GM10847 (cell line): ENCODE data around the gene CABLES2.

ENCODE experiments used
- POLR2A ChIP-seq: IDR thresholded peaks from 2 replicates; pipeline ENCODE4 v1.6.1; 2011; ENCODE audit not compliant: insufficient read length; ENCODE audit errors: extremely low read depth

CABLES2 gene

DNA sequence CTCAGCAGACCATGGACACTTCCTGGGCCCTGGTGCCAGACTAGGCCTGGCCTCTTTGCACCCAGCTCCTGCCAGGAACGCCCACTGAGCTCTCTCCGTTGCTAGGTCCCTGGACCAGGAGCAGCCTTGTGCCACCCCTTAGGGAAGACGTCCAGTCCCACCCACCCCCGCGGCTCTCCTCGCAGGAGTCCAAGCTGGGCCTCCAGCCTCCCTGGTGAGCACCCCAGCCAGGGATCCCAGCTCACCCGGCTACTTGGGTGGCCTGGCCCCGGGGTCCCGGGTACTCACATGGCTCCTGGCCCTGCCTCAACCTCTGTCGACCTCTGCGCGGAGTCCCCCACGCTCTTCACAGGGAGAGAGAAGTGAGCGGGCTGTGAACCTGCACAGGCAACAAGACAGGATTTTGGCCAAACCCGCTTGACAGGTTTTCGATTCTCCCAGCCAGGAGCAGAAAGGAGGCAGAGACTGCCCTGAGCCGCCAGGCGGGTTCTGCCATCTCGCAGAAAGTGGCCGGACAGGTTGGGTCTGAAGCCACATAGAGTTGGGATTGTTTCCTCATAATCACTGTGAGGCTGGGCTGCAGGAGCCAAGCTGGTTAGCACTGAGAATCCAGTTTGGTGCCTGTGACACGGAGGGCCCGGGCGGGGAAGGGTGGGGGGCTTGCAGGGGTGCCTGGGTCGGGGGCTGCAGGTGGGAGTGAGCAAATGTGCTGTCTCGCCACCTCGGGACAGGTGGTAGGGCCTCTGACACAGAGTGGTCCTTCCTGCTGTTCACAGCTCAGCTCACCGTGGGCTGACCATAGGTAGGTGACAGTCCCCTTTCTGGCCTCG is 20.3 kb upstream of the CABLES2 start, which contains the start of gene RBBP8NL:
Gene RBBP8NL, minus strand, starts transcription at position 368 of the 830 bp plus-strand sequence. CDS start 7,892 bp downstream, outside the sequence.
- no peak for TF ChIP-seq POLR2A

DNA sequence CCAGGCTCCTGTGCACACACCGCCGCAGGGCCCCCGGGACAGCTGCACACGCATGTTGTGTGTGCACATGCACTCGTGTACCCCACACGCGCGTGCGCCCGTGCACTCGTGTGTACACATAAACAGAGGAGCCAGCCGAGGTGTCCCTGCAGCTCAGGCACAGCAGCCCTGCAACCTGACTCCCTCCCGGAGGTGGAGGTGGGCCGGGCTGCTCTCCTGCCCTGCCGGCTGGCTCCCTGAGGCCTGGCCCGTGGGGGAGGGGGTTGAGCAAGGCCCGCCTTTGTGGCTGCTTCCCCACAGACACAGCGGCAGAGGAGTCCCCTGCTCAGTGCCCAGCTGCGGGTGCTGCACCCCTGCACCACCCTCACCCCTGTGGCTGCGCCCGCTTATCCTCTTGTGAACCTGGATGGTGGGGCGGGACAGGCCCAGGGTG is 19.6 kb upstream of the CABLES2 start:
- no peak for TF ChIP-seq POLR2A

DNA sequence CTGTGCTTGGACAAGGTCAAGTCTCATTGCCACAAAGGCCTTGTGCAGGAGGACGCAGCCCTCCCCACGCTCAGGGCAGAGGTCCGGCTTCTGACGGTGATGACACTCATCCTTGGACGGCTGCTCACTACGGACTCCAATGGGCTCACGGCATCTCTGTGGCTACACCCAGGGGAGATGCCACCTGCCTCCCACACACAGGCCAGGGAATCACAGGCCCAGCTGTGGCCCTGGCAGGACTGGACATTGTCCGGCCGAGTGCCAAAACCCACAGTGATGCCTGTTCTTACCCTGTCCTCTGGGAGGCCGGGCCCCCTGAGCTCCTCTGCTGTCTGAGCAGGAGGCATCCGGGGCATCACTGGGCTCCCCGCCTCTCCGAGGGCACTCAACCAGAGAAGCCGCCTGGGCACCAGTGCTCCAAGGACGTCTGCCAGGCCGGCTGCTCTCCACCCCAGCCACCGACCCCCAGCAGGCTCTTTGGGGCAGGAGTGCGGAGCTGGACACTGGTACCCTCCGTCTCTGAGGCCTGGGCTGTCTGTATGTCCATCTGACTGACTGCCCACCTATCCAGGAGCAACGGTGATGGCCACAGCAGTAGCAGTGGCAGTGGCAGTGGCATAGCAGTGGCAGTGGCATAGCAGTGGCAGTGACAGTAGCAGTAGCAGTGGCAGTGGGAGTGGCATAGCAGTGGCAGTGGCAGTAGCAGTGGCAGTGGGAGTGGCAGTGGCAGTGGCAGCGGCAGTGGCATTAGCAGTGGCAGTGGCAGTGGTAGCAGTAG is 18.4 kb upstream of the CABLES2 start:
- TF ChIP-seq POLR2A = no peak

DNA sequence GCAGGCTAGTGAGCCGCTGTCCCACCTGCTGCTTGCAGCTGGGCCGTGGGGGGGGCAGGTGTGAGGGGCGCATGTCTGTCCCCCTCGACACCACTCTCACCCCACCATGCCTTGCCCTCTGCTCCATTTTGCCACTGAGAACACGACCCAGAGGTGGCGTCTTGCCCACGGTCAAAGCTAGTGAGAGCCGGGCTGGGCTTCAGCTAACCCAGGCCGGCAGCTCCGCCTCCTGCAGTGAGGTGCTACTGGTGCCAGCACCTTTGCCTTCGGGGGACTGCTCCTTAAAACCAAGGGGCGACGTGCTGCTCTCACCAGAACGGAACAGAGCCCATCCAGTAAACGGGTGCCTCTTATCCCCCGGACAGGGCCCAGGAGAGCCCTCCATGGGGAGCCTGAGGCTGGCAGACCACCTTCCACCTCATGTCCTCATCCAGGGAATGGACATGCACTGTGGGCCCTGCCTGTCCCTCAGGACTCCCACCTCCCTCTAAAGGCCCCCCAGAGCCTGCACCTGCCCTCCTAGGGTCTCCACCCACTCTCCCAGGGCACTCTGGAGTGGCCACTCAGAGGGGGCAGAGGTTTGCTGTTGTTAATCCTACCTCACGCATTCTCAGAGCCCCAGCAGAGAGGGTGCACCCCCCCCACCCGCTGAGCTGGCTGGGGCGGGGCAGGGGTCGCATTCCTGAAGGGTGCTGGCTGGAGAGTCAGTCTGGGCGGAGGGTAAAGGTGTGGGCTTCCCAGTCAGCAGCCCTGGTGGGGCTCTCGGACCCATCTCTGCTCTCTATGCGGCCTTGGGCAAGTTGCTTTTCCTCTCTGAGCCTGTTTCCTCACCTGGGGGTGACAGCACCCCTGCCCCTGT is 17.4 kb upstream of the CABLES2 start:
- TF ChIP-seq POLR2A = no peak

DNA sequence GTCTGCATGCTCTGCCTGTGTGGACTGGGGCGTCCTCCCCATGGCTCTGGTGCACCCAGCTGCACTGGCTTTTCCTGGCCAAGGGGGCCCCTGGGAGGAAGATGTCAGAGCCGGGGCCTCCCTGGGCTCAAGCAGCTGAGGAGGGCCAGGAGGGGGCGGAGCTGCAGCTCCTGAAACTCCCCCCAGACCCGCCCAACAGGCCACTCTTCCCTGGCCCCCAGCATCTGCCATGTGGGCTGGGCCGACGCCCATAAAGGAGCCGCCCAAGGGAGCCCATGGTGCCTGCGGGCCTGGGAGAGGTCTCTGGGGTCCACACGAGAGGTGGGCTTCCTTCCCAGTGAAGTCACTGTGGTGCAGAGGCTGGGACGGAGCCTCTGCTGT is 16.2 kb upstream of the CABLES2 start:
- no peak for TF ChIP-seq POLR2A

DNA sequence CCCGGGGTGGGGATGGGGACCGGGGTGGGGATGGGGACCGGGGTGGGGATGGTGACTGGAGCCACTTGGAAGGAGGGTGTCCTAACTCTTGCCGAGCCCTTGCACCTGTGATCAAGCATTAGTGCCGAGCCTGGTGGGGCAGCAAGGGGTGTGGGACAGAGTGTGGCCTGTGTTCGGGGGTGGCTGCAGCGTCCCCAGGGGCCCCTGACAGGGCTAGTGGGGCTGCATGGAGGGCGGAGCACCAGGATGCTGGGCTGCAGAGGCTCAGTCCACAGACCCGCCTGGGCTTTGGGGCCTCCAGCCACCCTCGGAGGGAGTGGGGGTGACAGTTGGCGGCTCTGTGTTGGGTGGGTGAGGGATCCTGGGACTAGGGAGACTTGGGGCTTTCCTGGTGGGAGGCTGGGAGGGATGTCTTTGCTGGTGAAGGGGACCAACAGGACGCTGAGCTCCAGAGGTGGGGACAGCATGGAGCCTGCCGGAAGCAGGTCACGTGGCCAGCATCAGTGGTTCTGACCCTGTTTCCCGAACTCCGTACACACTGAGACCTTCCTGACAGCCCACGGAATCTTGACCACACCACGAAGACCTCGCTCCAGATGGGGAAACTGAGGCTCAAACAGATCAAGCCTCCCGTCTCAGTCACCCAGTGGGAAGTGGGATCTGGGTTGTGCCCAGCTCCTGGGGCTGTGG is 15.7 kb upstream of the CABLES2 start:
- no peak for TF ChIP-seq POLR2A

DNA sequence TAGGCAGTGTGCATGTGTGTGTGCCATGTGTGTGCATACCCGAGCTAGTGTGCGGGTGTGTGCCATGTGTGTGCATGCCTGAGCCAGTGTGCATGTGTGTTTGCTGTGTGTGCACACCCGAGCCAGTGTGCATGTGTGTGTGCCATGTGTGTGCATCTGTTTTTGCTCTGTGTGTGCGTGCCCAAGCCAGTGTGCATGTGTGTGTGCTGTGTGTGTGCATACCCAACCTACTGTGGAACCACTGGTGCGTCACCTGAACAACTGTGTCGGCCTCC is 14.6 kb upstream of the CABLES2 start:
- no peak for TF ChIP-seq POLR2A

DNA sequence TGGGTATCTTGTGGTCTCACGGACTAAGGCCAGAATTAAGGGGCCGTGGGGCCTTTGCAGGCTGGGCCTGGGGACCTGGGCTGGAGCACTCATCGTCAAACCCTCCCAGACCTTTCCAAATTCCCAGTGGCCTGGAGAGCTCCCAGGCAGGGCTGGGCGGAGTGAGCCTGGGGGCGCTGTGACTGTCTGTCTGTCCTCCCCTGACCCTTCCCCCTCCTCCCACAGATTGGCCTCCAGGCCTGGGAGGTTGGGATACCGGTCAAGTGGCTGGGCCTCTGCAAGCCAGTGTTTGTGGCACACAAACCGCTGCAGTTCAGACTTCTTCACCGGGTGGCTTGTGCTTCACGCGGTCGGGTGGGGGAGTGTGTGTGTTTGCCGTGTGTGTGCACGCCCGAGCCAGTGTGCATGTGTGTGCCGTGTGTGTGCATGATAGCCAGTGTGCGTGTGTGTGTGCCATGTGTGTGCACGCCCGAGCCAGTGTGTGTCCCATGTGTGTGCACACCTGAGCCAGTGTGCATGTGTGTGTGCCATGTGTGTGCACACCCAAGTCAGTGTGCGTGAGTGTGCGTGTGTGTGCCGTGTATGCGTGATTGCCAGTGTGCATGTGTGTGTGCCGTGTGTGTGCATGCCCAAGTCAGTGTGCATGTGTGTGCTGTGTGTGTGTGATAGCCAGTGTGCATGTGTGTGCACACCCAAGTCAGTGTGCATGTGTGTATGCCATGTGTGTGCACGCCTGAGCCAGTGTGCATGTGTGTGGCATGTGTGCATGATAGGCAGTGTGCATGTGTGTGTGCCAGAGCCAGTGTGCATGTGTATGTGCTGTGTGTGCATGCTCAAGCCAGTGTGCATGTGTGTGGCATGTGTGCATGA is 14.0 kb upstream of the CABLES2 start:
- TF ChIP-seq POLR2A = no peak

DNA sequence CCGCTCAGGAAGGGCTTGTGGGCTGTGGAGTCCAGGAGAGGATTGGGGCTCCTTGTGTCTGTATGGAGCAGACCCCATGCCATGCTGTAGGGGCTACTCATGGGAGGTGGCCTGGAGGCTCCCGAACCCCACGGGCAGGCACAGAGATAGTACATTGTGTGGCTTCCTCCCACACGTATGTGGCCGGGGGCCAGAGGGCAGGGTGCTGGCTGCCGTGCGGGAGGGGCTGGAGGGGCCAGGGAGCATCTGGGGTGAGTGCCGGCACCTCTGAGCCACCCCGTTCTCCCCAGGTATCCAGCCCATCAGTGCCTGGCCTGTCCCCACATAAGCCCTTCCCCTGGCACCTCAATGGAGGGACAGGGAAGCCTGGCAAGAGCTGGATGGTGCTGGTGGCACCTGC is 12.7 kb upstream of the CABLES2 start:
- TF ChIP-seq POLR2A = no peak

DNA sequence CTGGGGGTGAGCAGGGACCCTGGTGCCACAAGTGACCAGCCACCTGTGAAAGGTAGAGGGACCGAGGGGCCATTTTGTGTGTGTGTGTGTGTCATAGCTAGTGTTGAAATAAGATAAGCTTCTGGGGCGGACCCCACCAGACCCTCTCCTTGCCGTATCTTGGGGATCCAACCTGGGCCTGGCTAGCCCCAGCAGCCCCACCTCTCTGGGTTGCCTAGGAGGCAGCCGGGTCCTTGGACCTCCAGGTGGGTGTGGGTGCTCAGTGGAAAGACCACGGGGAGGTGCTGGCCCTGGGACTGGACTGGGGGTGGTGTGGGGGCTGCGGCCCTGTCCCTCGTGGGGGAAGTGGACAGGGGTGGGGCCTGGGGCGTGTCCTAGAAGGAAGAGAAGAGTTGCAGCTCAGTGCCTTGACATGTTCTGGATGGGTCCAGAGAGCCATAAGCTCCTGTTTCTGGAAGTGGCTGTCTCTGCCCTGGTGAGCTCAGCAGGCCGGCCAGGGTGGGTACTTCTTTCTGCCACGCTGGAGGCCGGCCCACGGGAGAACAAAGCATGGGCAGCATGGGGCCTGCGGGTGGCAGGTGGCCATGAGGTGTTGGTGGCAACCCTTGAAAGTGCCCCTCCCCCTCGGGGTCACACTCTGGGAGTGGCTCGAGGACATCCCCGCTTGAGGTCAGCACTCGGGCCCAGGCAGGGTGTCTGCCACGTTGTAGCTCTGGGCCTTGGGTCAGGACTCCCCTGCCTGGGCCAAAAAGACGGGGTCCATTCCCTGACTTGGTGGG is 11.8 kb upstream of the CABLES2 start:
- TF ChIP-seq POLR2A = no peak

DNA sequence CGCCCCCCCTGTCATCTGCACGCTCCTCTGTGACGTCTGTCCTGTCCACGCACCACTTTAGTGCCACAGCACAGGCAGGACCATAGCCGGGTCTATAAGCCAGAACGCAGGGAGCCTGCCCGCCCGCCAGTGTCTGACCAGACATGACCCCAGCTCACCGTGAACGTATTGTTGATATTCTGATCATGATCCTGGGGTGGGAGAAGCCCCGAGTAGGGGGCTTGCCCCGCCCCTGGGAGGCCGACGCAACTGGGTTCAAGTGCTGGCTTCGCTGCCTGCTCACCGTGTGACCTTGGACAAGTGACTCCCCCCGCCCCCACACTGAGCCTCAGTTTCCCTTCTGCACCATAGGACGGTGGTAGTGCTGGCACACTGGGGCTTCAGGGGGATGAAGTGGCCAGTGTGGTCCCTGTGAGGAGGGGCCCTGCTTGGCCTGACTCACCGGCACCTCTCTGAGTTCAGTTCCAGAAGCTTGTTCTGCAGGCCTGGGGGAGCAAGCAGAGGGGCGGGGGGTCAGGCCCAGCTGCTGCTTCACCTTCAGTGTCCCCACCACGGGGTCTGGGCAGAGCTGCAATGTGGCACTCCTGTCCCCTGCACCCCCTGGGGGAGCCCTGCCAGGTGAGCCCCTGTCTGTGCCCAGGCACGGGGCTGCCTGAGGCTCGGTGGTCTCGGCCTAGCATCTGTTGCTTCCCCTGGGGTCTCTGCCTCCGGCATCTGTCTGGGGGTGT is 11.1 kb upstream of the CABLES2 start:
- no peak for TF ChIP-seq POLR2A
